Natural killer cell (primary cell): ENCODE results near the gene NCOR1. TPM values are rescaled to one million over a fixed set of nuclear protein-coding genes. Genes with fewer than 3 reads are reported as not detected.
A peak's percentile ranks its signal among the peaks of the same experiment; 100 is the strongest.

ENCODE experiments used
- ATAC-seq, 3 donors: fragments of 150-1000 bp in 2 of 3; fragments of 200-7000 bp in 1 of 3; cut with Tn5 transposase; 1 replicate in 1 of 3; 2 replicates in 2 of 3; pipeline ENCODE4 v1.10.0; 2021; ENCODE audit warnings: mild to moderate bottlenecking in 2 of 3, moderate library complexity in 2 of 3
- DNase-seq, 2 donors: peaks; one replicate each; pipeline versions ENCODE4 v3.0.0 to v3.0.0-alpha.2; 2013 to 2021; ENCODE audit warnings: mixed read lengths in 1 of 2
- H3K27ac ChIP-seq: one replicate; pipeline ENCODE4 v1.5.1; 2013; ENCODE audit warnings: mild to moderate bottlenecking, low read length
- H3K27me3 ChIP-seq: one replicate; pipeline ENCODE4 v1.6.1; 2013; ENCODE audit warnings: low read length; ENCODE audit not compliant: control insufficient read depth, insufficient read depth
- H3K36me3 ChIP-seq: one replicate; pipeline ENCODE4 v1.6.1; 2013; ENCODE audit warnings: low read length; ENCODE audit not compliant: control insufficient read depth, insufficient read depth
- H3K4me1 ChIP-seq: one replicate; pipeline ENCODE4 v1.6.1; 2013; ENCODE audit warnings: low read length; ENCODE audit not compliant: control insufficient read depth, insufficient read depth
- H3K4me3 ChIP-seq: one replicate; pipeline ENCODE4 v1.5.1; 2013; ENCODE audit warnings: low read length
- H3K9me3 ChIP-seq: one replicate; pipeline ENCODE4 v1.6.1; 2013; ENCODE audit warnings: low read length; ENCODE audit not compliant: control insufficient read depth, insufficient read depth
- H3K27ac Mint-ChIP-seq, 2 donors: one replicate each; pipeline ENCODE4 v1.8.0; 2022; ENCODE audit warnings: mild to moderate bottlenecking in 2 of 2, mixed read lengths in 2 of 2, moderate library complexity in 1 of 2
- H3K27me3 Mint-ChIP-seq, 2 donors: one replicate each; pipeline ENCODE4 v1.8.0; 2022; ENCODE audit warnings: low read depth in 2 of 2, mixed read lengths in 2 of 2
- H3K36me3 Mint-ChIP-seq: one replicate; pipeline ENCODE4 v1.8.0; 2022; ENCODE audit warnings: mixed read lengths
- H3K4me1 Mint-ChIP-seq, 2 donors: one replicate each; pipeline ENCODE4 v1.8.0; 2022; ENCODE audit warnings: mixed read lengths in 2 of 2
- H3K4me3 Mint-ChIP-seq: one replicate; pipeline ENCODE4 v1.8.0; 2022; ENCODE audit warnings: mild to moderate bottlenecking, moderate library complexity, mixed read lengths
- H3K9me3 Mint-ChIP-seq, 2 donors: one replicate each; pipeline ENCODE4 v1.8.0; 2022; ENCODE audit warnings: mixed read lengths in 2 of 2
- CTCF ChIP-seq: fragments of 200-600 bp; IDR thresholded peaks from one replicate; pipeline ENCODE4 v1.8.0; 2022; ENCODE audit warnings: antibody characterized with exemption
- WGBS: methylation state at CpG from one replicate; pipeline ENCODE4 v1.1.7; 2013; ENCODE audit warnings: missing lambda C conversion rate; ENCODE audit not compliant: insufficient coverage; 5-methylcytosine and 5-hydroxymethylcytosine counted together
- intact Hi-C: fragments of 100-400 bp; cut with micrococcal nuclease; formaldehyde crosslinking; loops from one replicate; pipeline ENCODE4 v1.14.2; 2022
- total RNA-seq, 4 donors: library from RNA; stranded (reverse); fragments of 120-200 nt in 1 of 4; gene quantifications; one replicate each; pipeline versions ENCODE4 v1.2.3 to v1.2.4, GENCODE V29; 2013 to 2022

NCOR1 gene
- total RNA-seq, 3 donors from 2014 or later (not counting 1 experiment from before 2014, with no cell fraction given): 195 to 238 (median 238) TPM

- no peak for DNase-seq
- no peak for ATAC-seq
- Histone ChIP-seq H3K4me1 (no peaks in the 10 kb centered on the region), H3K9me3 (no peaks in the 10 kb centered on the region), H3K27me3 (no peaks in the 10 kb centered on the region), H3K36me3 (peaks cover 32% of the 10 kb centered on the region), H3K27ac (no peak overlapping the region), H3K4me3 (no peak overlapping the region)
- Mint-ChIP-seq H3K9me3 (no peaks in the 10 kb centered on the region), H3K4me1 (peaks cover 5 to 20% of the 10 kb centered on the region in 2 donors), H3K27me3 (no peaks in the 10 kb centered on the region), H3K36me3 (peaks cover 4% of the 10 kb centered on the region), H3K4me3 (no peak overlapping the region), H3K27ac (no peak overlapping the region)
- WGBS: 100% methylated on average over 1 of the region's 1 CpG
- intact Hi-C loops: no loop called here
- no peak for TF ChIP-seq CTCF
These were observed 109.0 kb downstream of the NCOR1 start for GRCh38 chr17:16106161-16106891.

- Histone ChIP-seq H3K4me3 (no peak overlapping the region), H3K27me3 (no peaks in the 10 kb centered on the region), H3K36me3 (peaks cover 40% of the 10 kb centered on the region), H3K27ac (no peak overlapping the region), H3K4me1 (no peaks in the 10 kb centered on the region), H3K9me3 (no peaks in the 10 kb centered on the region)
- DNase-seq: no peak
- no peak for TF ChIP-seq CTCF
- no peak for ATAC-seq
- WGBS: 96% methylated on average over 3 of the region's 4 CpGs
- H3K4me1 Mint-ChIP-seq: peaks cover 5 to 23% of the 10 kb centered on the region in 2 donors
- no peaks in the 10 kb centered on the region for H3K9me3 Mint-ChIP-seq
- H3K36me3 Mint-ChIP-seq: peaks cover 7% of the 10 kb centered on the region
- H3K4me3 Mint-ChIP-seq: no peak overlapping the region
- H3K27me3 Mint-ChIP-seq: no peaks in the 10 kb centered on the region
- intact Hi-C loops: no loop called here
- H3K27ac Mint-ChIP-seq: peak overlapping the region in 1 of 2 donors; percentile 63
These were observed 111.1 kb downstream of the NCOR1 start for GRCh38 chr17:16104189-16104588.

- Mint-ChIP-seq H3K4me3 (no peak overlapping the region), H3K27ac (peak overlapping the region in 1 of 2 donors; percentile 44), H3K27me3 (no peaks in the 10 kb centered on the region), H3K4me1 (peaks cover 0 to 16% of the 10 kb centered on the region in 2 donors), H3K9me3 (no peaks in the 10 kb centered on the region), H3K36me3 (peaks cover 16% of the 10 kb centered on the region)
- H3K4me3 ChIP-seq: no peak overlapping the region
- no peaks in the 10 kb centered on the region for H3K4me1 ChIP-seq
- peaks cover 54% of the 10 kb centered on the region for H3K36me3 ChIP-seq
- H3K27ac ChIP-seq: no peak overlapping the region
- intact Hi-C loops: no loop called here
- no peaks in the 10 kb centered on the region for H3K9me3 ChIP-seq
- no peak for TF ChIP-seq CTCF
- ATAC-seq (no peak), DNase-seq (no peak)
- H3K27me3 ChIP-seq: no peaks in the 10 kb centered on the region
- WGBS: 95% methylated on average over 6 of the region's 6 CpGs
These were observed 113.9 kb downstream of the NCOR1 start for GRCh38 chr17:16101440-16101839.
